Psoas muscle (tissue), 8 donors: ENCODE data around the gene CLSTN2. TPM values are rescaled to one million over a fixed set of nuclear protein-coding genes. Genes with fewer than 3 reads are reported as not detected.

Experiments
- ATAC-seq, 4 donors: fragments of 200-7000 bp; cut with Tn5 transposase; one replicate each; pipeline ENCODE4 v1.9.1; 2020; ENCODE audit warnings: moderate library complexity in 3 of 4, mild to moderate bottlenecking in 2 of 4
- DNase-seq, 2 donors: peaks; one replicate each; pipeline ENCODE4 v3.0.0-alpha.2; 2020
- H3K27ac ChIP-seq: fragments of 200-600 bp; one replicate; pipeline ENCODE4 v1.8.0; 2022
- H3K27me3 ChIP-seq, 3 donors: fragments of 200-600 bp in 1 of 3; one replicate each; pipeline versions ENCODE4 v1.6.1 to v1.8.0; 2013 to 2022; ENCODE audit warnings: low read length in 2 of 3, mild to moderate bottlenecking in 2 of 3, moderate library complexity in 1 of 3; ENCODE audit not compliant: insufficient read depth in 3 of 3
- H3K36me3 ChIP-seq, 2 donors: fragments of 200-600 bp in 1 of 2; one replicate each; pipeline versions ENCODE4 v1.6.1 to v1.8.0; 2013 to 2022; ENCODE audit warnings: low read depth in 1 of 2, mild to moderate bottlenecking in 1 of 2, moderate library complexity in 1 of 2; ENCODE audit not compliant: insufficient read depth in 1 of 2
- H3K4me1 ChIP-seq: fragments of 200-600 bp; one replicate; pipeline ENCODE4 v1.8.0; 2022
- H3K4me3 ChIP-seq: fragments of 200-600 bp; one replicate; pipeline ENCODE4 v1.8.0; 2022; ENCODE audit warnings: mild to moderate bottlenecking
- H3K9me3 ChIP-seq: fragments of 200-600 bp; one replicate; pipeline ENCODE4 v1.8.0; 2022
- WGBS, 3 donors: extraction: QIAGEN DNeasy Blood & Tissue Kit; methylation state at CpG; one replicate each; pipeline versions ENCODE4 v1.1.6 to v1.1.7; 2013; 5-methylcytosine and 5-hydroxymethylcytosine counted together
- intact Hi-C, 2 donors: fragments of 100-400 bp; cut with DNase I; formaldehyde crosslinking; loops; one replicate each; pipeline versions ENCODE4 v1.11.0 to v1.14.2; 2022
- polyA plus RNA-seq, 3 donors: library from polyadenylated mRNA; stranded (reverse); fragments of 200-250 nt; gene quantifications; one replicate each; pipeline ENCODE4 v1.2.3, GENCODE V29; 2013
- total RNA-seq, 4 donors: library from RNA; stranded (reverse); fragmentation: NEBNext Ultra II Directional in 2 of 4; extraction: Animal tissue kit (Norgen Biotek cat#: 25700) in 2 of 4; gene quantifications; one replicate each; pipeline versions ENCODE4 v1.2.1 to v1.2.4, GENCODE V29; 2021 to 2023
- TF ChIP-seq, protein P1 (sequence below): fragments of 200-600 bp; IDR thresholded peaks from one replicate; pipeline ENCODE4 v1.8.0; 2022; ENCODE audit warnings: antibody characterized with exemption
- donor health status: healthy with polysubstance abuse.
- donor health status: DM: no; HTN: no; CAD: no; lungs with moderate emphysema.
- donor health status: Bipolar disorder and iron deficiency.
- donor health status: healthy.
- donor health status: DM: yes; HTN: yes; CAD: no.
- donor health status: DM: no; HTN: no; CAD: no.
- donor health status: DM: no; HTN: no; CAD: no.
- donor health status: DM: yes; HTN: yes; CAD: no.

Gene CLSTN2
- total and polyA plus RNA-seq, 7 donors = 0.24 to 5.0 (median 1.5) TPM

GRCh38 chr3:140303875-140304274 is 368.9 kb downstream of the CLSTN2 start:
- 94 to 99% (median 96%) methylated on average over 2 of the region's 2 CpGs for WGBS, 3 donors
- no peak for DNase-seq
- no peak for ATAC-seq
- no peaks in the 10 kb centered on the region for H3K27me3 ChIP-seq
- H3K4me1 ChIP-seq = no peaks in the 10 kb centered on the region
- no peaks in the 10 kb centered on the region for H3K9me3 ChIP-seq
- no peaks in the 10 kb centered on the region for H3K36me3 ChIP-seq
- intact Hi-C loops = no loop called here
- H3K4me3 ChIP-seq = no peak overlapping the region
- no peak overlapping the region for H3K27ac ChIP-seq
- TF ChIP-seq, protein P1, sequence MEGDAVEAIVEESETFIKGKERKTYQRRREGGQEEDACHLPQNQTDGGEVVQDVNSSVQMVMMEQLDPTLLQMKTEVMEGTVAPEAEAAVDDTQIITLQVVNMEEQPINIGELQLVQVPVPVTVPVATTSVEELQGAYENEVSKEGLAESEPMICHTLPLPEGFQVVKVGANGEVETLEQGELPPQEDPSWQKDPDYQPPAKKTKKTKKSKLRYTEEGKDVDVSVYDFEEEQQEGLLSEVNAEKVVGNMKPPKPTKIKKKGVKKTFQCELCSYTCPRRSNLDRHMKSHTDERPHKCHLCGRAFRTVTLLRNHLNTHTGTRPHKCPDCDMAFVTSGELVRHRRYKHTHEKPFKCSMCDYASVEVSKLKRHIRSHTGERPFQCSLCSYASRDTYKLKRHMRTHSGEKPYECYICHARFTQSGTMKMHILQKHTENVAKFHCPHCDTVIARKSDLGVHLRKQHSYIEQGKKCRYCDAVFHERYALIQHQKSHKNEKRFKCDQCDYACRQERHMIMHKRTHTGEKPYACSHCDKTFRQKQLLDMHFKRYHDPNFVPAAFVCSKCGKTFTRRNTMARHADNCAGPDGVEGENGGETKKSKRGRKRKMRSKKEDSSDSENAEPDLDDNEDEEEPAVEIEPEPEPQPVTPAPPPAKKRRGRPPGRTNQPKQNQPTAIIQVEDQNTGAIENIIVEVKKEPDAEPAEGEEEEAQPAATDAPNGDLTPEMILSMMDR = no peak

DNA sequence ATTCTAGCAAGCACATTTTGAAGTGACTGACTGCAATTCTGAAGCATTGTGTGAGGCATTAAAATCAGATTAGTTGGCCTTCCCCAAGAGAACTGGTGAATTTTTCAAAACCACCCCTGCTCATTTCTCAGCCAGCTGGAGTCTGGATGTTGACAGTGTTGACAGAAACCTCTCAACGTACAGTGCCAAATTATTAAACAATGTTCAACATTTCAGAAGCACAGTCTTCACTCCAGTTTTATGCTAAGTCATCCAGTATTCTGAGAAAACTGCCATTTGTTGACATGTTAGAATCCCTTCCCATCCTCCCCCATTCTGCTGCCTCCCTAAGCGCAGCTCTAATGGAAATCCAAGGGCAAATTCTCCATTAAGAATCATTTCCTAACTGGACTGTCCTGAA is 373.6 kb downstream of the CLSTN2 start:
- no peaks in the 10 kb centered on the region for H3K36me3 ChIP-seq
- no peaks in the 10 kb centered on the region for H3K4me1 ChIP-seq
- TF ChIP-seq, protein P1 = no peak
- no peak for DNase-seq
- H3K4me3 ChIP-seq = no peak overlapping the region
- no peaks in the 10 kb centered on the region for H3K27me3 ChIP-seq
- ATAC-seq = no peak
- 72 to 79% (median 72%) methylated on average over 2 of the region's 2 CpGs for WGBS, 3 donors
- intact Hi-C loops = no loop called here
- H3K9me3 ChIP-seq = no peaks in the 10 kb centered on the region
- no peak overlapping the region for H3K27ac ChIP-seq

DNA sequence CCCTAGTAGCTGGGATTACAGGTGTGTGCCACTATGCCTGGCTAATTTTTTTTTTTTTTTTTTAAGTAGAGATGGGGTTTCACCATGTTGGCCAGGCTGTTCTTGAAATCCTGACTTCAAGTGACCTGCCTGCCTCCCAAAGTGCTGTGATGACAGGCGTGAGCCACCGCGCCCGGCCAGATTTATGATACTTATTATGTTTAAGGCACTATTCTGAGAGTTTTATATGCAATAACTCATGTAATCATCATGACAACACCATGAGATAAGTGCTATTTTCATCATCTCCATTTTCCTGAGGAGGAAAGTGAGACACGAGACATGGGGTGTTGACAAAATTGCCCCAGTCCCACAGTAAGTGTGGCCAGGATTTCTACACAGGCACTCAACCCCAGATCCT is 376.4 kb downstream of the CLSTN2 start:
- H3K36me3 ChIP-seq = no peaks in the 10 kb centered on the region
- no peaks in the 10 kb centered on the region for H3K9me3 ChIP-seq
- no peaks in the 10 kb centered on the region for H3K4me1 ChIP-seq
- TF ChIP-seq, protein P1 = no peak
- H3K27ac ChIP-seq = no peak overlapping the region
- no peaks in the 10 kb centered on the region for H3K27me3 ChIP-seq
- no peak for DNase-seq
- no peak for ATAC-seq
- intact Hi-C loops = no loop called here
- no peak overlapping the region for H3K4me3 ChIP-seq
- 62 to 80% (median 68%) methylated on average over 5 of the region's 5 CpGs for WGBS, 3 donors

DNA sequence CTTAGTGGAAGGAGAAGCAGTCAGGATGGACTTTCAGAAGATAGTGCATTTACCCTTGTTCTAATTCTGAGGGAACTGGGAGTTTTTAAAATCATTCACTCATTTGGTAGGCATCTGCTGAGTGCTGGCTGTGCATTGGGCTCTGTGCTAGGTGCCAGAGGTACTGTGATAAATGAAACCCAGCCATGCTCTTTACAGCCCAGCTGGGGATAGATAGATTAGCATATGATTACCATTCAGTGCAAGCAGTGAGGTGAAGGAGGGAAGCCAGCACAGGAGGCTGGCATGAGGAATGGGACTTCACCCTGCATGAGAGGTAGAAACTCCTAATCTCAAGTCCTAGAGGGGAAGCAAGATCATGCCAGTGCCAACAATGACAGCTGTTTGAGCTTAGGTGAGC is 381.0 kb downstream of the CLSTN2 start:
- ATAC-seq = no peak
- TF ChIP-seq, protein P1 = no peak
- H3K27ac ChIP-seq = no peak overlapping the region
- no peaks in the 10 kb centered on the region for H3K4me1 ChIP-seq
- H3K36me3 ChIP-seq = no peaks in the 10 kb centered on the region
- intact Hi-C loops = no loop called here
- H3K4me3 ChIP-seq = no peak overlapping the region
- DNase-seq = no peak
- H3K9me3 ChIP-seq = no peaks in the 10 kb centered on the region
- H3K27me3 ChIP-seq = no peaks in the 10 kb centered on the region

DNA sequence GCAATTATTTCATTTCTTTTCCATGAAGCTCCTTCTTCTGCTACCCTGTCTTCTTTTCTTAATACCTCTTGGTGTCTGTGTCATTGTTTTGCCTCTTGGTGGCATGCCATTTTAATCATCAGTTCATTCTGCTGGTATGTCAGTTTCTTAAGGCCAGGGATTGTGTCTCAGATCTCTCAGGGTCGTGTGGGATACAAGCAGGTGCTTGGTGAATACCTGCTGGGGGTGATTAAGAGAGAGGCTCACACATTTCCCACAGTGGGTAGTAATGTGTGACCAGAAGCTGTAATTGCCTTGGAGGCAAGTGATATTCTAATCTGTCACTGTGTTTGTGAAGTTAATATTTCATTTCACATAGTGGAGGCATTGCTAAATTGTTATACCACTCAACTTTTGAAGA is 381.5 kb downstream of the CLSTN2 start:
- intact Hi-C loops = no loop called here
- TF ChIP-seq, protein P1 = no peak
- H3K27me3 ChIP-seq = no peaks in the 10 kb centered on the region
- no peaks in the 10 kb centered on the region for H3K4me1 ChIP-seq
- H3K27ac ChIP-seq = no peak overlapping the region
- ATAC-seq (no peak), DNase-seq (no peak)
- H3K36me3 ChIP-seq = no peaks in the 10 kb centered on the region
- no peaks in the 10 kb centered on the region for H3K9me3 ChIP-seq
- H3K4me3 ChIP-seq = no peak overlapping the region
- WGBS, 3 donors = 20 to 44% (median 36%) methylated on average over 1 of the region's 1 CpG
